GM19239 (cell line): ENCODE data around the gene ADAMTS15.

ENCODE experiments used
- DNase-seq: peaks from one replicate; pipeline ENCODE4 v3.0.0; 2011; ENCODE audit warnings: low spot score; ENCODE audit not compliant: insufficient read length
- FAIRE-seq: peaks from 2 replicates; lab custom pipeline; 2011; peaks lifted over from hg19 to GRCh38; lab: Jason Lieb, UNC

Gene ADAMTS15

GRCh38 chr11:130448416-130449309 lies at the start of gene ADAMTS15:
Gene ADAMTS15, plus strand, starts transcription at chr11:130448645. Its CDS starts 329 bp downstream, at chr11:130448974.
- DNase-seq (no peak), FAIRE-seq (no peak)

GRCh38 chr11:130399196-130399595 lies 49.2 kb upstream of the ADAMTS15 start:
- FAIRE-seq = no peak

GRCh38 chr11:130400781-130401483 lies 47.5 kb upstream of the ADAMTS15 start:
- FAIRE-seq = no peak
- DNase-seq = no peak

More at GRCh38 chr11:130399196-130399595, 49.2 kb upstream of the ADAMTS15 start:
- DNase-seq = no peak

GRCh38 chr11:130402570-130402969 lies 45.9 kb upstream of the ADAMTS15 start:
- no peak for FAIRE-seq

GRCh38 chr11:130403271-130403804 lies 45.1 kb upstream of the ADAMTS15 start:
- FAIRE-seq (no peak), DNase-seq (no peak)

More at GRCh38 chr11:130402570-130402969, 45.9 kb upstream of the ADAMTS15 start:
- no peak for DNase-seq

- DNase-seq = no peak
- no peak for FAIRE-seq
Measured at GRCh38 chr11:130403967-130404366, 44.5 kb upstream of the ADAMTS15 start.

GRCh38 chr11:130404727-130405126 lies 43.7 kb upstream of the ADAMTS15 start:
- FAIRE-seq (no peak), DNase-seq (no peak)

- no peak for FAIRE-seq
- DNase-seq = no peak
Measured at GRCh38 chr11:130405428-130405827, 43.0 kb upstream of the ADAMTS15 start.

GRCh38 chr11:130407978-130408377 lies 40.5 kb upstream of the ADAMTS15 start:
- no peak for DNase-seq
- FAIRE-seq = no peak

- no peak for FAIRE-seq
- DNase-seq = no peak
Measured at GRCh38 chr11:130408401-130408890, 40.0 kb upstream of the ADAMTS15 start.

GRCh38 chr11:130408901-130409300 lies 39.5 kb upstream of the ADAMTS15 start:
- DNase-seq (no peak), FAIRE-seq (no peak)

- no peak for DNase-seq
- FAIRE-seq = no peak
Measured at GRCh38 chr11:130409594-130410388, 38.7 kb upstream of the ADAMTS15 start.

- DNase-seq = no peak
- FAIRE-seq = no peak
Measured at GRCh38 chr11:130411223-130411622, 37.2 kb upstream of the ADAMTS15 start.

GRCh38 chr11:130413405-130414106 lies 34.9 kb upstream of the ADAMTS15 start:
- DNase-seq = no peak
- FAIRE-seq = no peak

- no peak for FAIRE-seq
- DNase-seq = no peak
Measured at GRCh38 chr11:130414107-130415080, 34.1 kb upstream of the ADAMTS15 start.

GRCh38 chr11:130415731-130416529 lies 32.5 kb upstream of the ADAMTS15 start:
- FAIRE-seq (no peak), DNase-seq (no peak)

GRCh38 chr11:130416530-130416882 lies 31.9 kb upstream of the ADAMTS15 start:
- no peak for FAIRE-seq
- no peak for DNase-seq

- DNase-seq (no peak), FAIRE-seq (no peak)
Measured at GRCh38 chr11:130416906-130417305, 31.5 kb upstream of the ADAMTS15 start.
